HCT116 (cell line): ENCODE data around the gene GBX1.

Source experiments
- CEBPB ChIP-seq: IDR thresholded peaks from 2 replicates; pipeline ENCODE4 v1.6.1; 2012; ENCODE audit warnings: low read depth
- EGR1 ChIP-seq: IDR thresholded peaks from 2 replicates; pipeline ENCODE4 v1.6.1; 2012; ENCODE audit warnings: low read depth
- EZH2 ChIP-seq: fragments of 200-600 bp; sonication (generic); IDR thresholded peaks from 2 replicates; pipeline ENCODE4 v1.6.1; 2017; ENCODE audit warnings: antibody characterized with exemption, mixed run types
- POLR2A ChIP-seq: IDR thresholded peaks from 2 replicates; pipeline ENCODE4 v1.7.0; 2011; ENCODE audit warnings: borderline replicate concordance; ENCODE audit not compliant: insufficient read depth, insufficient read length; ENCODE audit errors: extremely low read depth
- SP1 ChIP-seq: IDR thresholded peaks from 2 replicates; pipeline ENCODE4 v1.6.1; 2012; ENCODE audit warnings: low read depth
- YY1 ChIP-seq: IDR thresholded peaks from 2 replicates; pipeline ENCODE4 v1.6.1; 2011; ENCODE audit warnings: low read length, low read depth, moderate library complexity, mild to moderate bottlenecking; ENCODE audit not compliant: insufficient replicate concordance; ENCODE audit errors: extremely low read depth
- TF ChIP-seq, protein P1 (sequence below): IDR thresholded peaks from 2 replicates; pipeline ENCODE4 v1.6.1; 2012
- TF ChIP-seq, protein P2 (sequence below), 3 experiments: fragments of 200-600 bp in 1 of 3; sonication (generic) in 1 of 3; IDR thresholded peaks in 2 of 3; conservative IDR thresholded peaks in 1 of 3; 2 replicates each; pipeline ENCODE4 v1.5.1; 2012 to 2017; ENCODE audit warnings: low read depth in 2 of 3, low read length in 2 of 3, antibody characterized with exemption in 1 of 3, borderline replicate concordance in 1 of 3, control low read depth in 1 of 3, mild to moderate bottlenecking in 1 of 3, mixed read lengths in 1 of 3, mixed run types in 1 of 3, moderate library complexity in 1 of 3; ENCODE audit not compliant: insufficient read depth in 1 of 3
- TF ChIP-seq, protein P3 (sequence below): IDR thresholded peaks from 2 replicates; pipeline ENCODE4 v1.6.1; 2012; ENCODE audit warnings: low read depth
- TF ChIP-seq, protein P4 (sequence below): IDR thresholded peaks from 2 replicates; pipeline ENCODE4 v1.6.1; 2012

DNA sequence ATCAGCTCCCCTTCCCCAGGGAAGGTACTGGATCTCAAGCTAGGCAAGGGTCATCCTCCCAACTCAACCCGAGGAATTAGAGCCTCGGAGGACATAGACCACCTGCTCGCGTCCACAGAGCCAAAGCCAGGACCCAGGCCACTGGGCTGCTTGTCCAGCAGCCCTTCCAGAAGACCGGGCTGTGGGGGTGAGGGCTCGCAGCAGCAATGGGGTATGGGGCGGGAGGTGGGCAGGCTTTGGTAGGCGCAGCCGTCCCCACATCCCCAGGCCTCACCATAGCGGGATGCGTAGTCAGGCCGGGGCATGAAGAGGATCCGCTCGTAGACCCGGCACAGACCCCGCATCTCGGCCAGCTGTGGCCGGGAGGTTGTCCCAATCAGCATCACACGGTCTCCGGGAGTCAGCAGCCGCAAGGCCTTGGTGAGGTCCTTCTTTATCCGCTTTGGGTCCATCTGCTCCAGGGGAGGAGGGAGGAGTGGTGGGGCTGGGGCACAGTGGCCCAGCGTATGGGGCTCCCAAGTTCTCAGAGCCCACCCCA, 24.6 kb upstream of the GBX1 start:
- no peak for TF ChIP-seq EGR1
- TF ChIP-seq, protein P1, sequence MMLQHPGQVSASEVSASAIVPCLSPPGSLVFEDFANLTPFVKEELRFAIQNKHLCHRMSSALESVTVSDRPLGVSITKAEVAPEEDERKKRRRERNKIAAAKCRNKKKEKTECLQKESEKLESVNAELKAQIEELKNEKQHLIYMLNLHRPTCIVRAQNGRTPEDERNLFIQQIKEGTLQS = no peak
- TF ChIP-seq, protein P2, sequence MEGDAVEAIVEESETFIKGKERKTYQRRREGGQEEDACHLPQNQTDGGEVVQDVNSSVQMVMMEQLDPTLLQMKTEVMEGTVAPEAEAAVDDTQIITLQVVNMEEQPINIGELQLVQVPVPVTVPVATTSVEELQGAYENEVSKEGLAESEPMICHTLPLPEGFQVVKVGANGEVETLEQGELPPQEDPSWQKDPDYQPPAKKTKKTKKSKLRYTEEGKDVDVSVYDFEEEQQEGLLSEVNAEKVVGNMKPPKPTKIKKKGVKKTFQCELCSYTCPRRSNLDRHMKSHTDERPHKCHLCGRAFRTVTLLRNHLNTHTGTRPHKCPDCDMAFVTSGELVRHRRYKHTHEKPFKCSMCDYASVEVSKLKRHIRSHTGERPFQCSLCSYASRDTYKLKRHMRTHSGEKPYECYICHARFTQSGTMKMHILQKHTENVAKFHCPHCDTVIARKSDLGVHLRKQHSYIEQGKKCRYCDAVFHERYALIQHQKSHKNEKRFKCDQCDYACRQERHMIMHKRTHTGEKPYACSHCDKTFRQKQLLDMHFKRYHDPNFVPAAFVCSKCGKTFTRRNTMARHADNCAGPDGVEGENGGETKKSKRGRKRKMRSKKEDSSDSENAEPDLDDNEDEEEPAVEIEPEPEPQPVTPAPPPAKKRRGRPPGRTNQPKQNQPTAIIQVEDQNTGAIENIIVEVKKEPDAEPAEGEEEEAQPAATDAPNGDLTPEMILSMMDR (IDR thresholded peaks at IDR 0.05 in 2 of 3, conservative IDR thresholded peaks at IDR 0.05 in 1 of 3; ENCODE audit: borderline replicate concordance in 1 of 3, insufficient read depth in 1 of 3, low read depth in 2 of 3, low read length in 2 of 3) = no peak
- TF ChIP-seq EZH2 = no peak
- TF ChIP-seq POLR2A = no peak
- TF ChIP-seq, protein P3, sequence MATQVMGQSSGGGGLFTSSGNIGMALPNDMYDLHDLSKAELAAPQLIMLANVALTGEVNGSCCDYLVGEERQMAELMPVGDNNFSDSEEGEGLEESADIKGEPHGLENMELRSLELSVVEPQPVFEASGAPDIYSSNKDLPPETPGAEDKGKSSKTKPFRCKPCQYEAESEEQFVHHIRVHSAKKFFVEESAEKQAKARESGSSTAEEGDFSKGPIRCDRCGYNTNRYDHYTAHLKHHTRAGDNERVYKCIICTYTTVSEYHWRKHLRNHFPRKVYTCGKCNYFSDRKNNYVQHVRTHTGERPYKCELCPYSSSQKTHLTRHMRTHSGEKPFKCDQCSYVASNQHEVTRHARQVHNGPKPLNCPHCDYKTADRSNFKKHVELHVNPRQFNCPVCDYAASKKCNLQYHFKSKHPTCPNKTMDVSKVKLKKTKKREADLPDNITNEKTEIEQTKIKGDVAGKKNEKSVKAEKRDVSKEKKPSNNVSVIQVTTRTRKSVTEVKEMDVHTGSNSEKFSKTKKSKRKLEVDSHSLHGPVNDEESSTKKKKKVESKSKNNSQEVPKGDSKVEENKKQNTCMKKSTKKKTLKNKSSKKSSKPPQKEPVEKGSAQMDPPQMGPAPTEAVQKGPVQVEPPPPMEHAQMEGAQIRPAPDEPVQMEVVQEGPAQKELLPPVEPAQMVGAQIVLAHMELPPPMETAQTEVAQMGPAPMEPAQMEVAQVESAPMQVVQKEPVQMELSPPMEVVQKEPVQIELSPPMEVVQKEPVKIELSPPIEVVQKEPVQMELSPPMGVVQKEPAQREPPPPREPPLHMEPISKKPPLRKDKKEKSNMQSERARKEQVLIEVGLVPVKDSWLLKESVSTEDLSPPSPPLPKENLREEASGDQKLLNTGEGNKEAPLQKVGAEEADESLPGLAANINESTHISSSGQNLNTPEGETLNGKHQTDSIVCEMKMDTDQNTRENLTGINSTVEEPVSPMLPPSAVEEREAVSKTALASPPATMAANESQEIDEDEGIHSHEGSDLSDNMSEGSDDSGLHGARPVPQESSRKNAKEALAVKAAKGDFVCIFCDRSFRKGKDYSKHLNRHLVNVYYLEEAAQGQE = no peak
- TF ChIP-seq, protein P4, sequence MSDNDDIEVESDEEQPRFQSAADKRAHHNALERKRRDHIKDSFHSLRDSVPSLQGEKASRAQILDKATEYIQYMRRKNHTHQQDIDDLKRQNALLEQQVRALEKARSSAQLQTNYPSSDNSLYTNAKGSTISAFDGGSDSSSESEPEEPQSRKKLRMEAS = no peak
- TF ChIP-seq YY1 = no peak
- TF ChIP-seq CEBPB = no peak
- no peak for TF ChIP-seq SP1
